B cell (primary cell): ENCODE data around the gene NHSL2. TPM values are rescaled to one million over a fixed set of nuclear protein-coding genes. Genes with fewer than 3 reads are reported as not detected.

Experiments used
- ATAC-seq: fragments of 200-7000 bp; cut with Tn5 transposase; one replicate; pipeline ENCODE4 v1.10.0; 2021; ENCODE audit warnings: low read depth, mild to moderate bottlenecking, moderate number of reproducible peaks, moderate library complexity
- CTCF ChIA-PET: fragments of 350-600 bp; sonication (Branson Sonifier 250); formaldehyde crosslinking; loops from one replicate; lab custom pipeline; 2021; ENCODE audit warnings: antibody characterized with exemption, inconsistent platforms; lab: Charles Lee
- POLR2A ChIA-PET: fragments of 350-600 bp; sonication (Branson Sonifier 250); formaldehyde crosslinking; loops from one replicate; lab custom pipeline; 2021; ENCODE audit warnings: antibody characterized with exemption; lab: Charles Lee
- DNase-seq: peaks from one replicate; pipeline ENCODE4 v3.0.0; 2013
- H2AFZ ChIP-seq: 2 replicates; pipeline ENCODE4 v1.6.1; 2012; ENCODE audit warnings: mild to moderate bottlenecking, low read depth, low read length; ENCODE audit not compliant: insufficient read depth, poor library complexity, severe bottlenecking
- H3K27ac ChIP-seq, 2 donors: 1 replicate in 1 of 2; 2 replicates in 1 of 2; pipeline ENCODE4 v1.5.1; 2012 to 2013; ENCODE audit warnings: low read length in 2 of 2, mild to moderate bottlenecking in 2 of 2, moderate library complexity in 1 of 2
- H3K27me3 ChIP-seq, 4 experiments: fragments of 200-600 bp in 1 of 4; sonication (generic) in 1 of 4; replicated peaks in 1 of 4; 1 replicate in 2 of 4; 2 replicates in 2 of 4; pipeline versions ENCODE4 v1.6.1 to v1.7.0; 2013 to 2016; ENCODE audit warnings: low read length in 3 of 4, mild to moderate bottlenecking in 2 of 4, mixed read lengths in 1 of 4, moderate library complexity in 1 of 4; ENCODE audit not compliant: insufficient read depth in 4 of 4, control insufficient read depth in 3 of 4; ENCODE audit errors: control extremely low read depth in 1 of 4
- H3K36me3 ChIP-seq, 2 experiments: replicated peaks in 1 of 2; 1 replicate in 1 of 2; 2 replicates in 1 of 2; pipeline versions ENCODE4 v1.6.1 to v1.7.1; 2013; ENCODE audit warnings: low read length in 1 of 2; ENCODE audit not compliant: insufficient read depth in 2 of 2, control insufficient read depth in 1 of 2; ENCODE audit errors: control extremely low read depth in 1 of 2, extremely low read depth in 1 of 2
- H3K4me1 ChIP-seq, 2 donors: fragments of 200-600 bp in 1 of 2; sonication (generic) in 1 of 2; 1 replicate in 1 of 2; 2 replicates in 1 of 2; pipeline versions ENCODE4 v1.5.1 to v1.6.1; 2013 to 2017; ENCODE audit warnings: low read length in 2 of 2; ENCODE audit not compliant: control insufficient read depth in 2 of 2, insufficient read depth in 2 of 2
- H3K4me2 ChIP-seq: replicated peaks from 2 replicates; pipeline ENCODE3; 2012; ENCODE audit warnings: mild to moderate bottlenecking, low read depth, low read length; ENCODE audit not compliant: poor library complexity, severe bottlenecking
- H3K4me3 ChIP-seq, 5 experiments: fragments of 200-600 bp in 1 of 5; sonication (generic) in 1 of 5; 1 replicate in 3 of 5; 2 replicates in 2 of 5; pipeline versions ENCODE4 v1.5.1 to v1.7.0; 2011 to 2016; ENCODE audit warnings: low read length in 4 of 5, mild to moderate bottlenecking in 4 of 5, low read depth in 2 of 5, control low read depth in 1 of 5, moderate library complexity in 1 of 5; ENCODE audit not compliant: insufficient read depth in 1 of 5; ENCODE audit errors: control extremely low read depth in 1 of 5, extremely low read depth in 1 of 5
- H3K79me2 ChIP-seq: fragments of 200-600 bp; sonication (generic); one replicate; pipeline ENCODE4 v1.6.0; 2016; ENCODE audit warnings: low read length; ENCODE audit not compliant: control insufficient read depth, insufficient read depth
- H3K9ac ChIP-seq: fragments of 200-600 bp; sonication (generic); 2 replicates; pipeline ENCODE4 v1.6.1; 2017; ENCODE audit warnings: mild to moderate bottlenecking, low read length, moderate library complexity
- H3K9me3 ChIP-seq, 3 donors: one replicate each; pipeline versions ENCODE4 v1.6.1 to v1.7.1; 2013; ENCODE audit warnings: low read length in 2 of 3; ENCODE audit not compliant: control insufficient read depth in 2 of 3, insufficient read depth in 1 of 3; ENCODE audit errors: control extremely low read depth in 1 of 3
- H4K20me1 ChIP-seq: 2 replicates; pipeline ENCODE4 v1.6.0; 2012; ENCODE audit warnings: mild to moderate bottlenecking, low read length; ENCODE audit not compliant: insufficient read depth, control insufficient read depth, poor library complexity, severe bottlenecking
- H3K27ac Mint-ChIP-seq: one replicate; pipeline ENCODE4 v1.8.0; 2021; ENCODE audit warnings: mixed read lengths
- H3K27me3 Mint-ChIP-seq: one replicate; pipeline ENCODE4 v1.8.0; 2021; ENCODE audit warnings: mixed read lengths
- H3K4me1 Mint-ChIP-seq: one replicate; pipeline ENCODE4 v1.8.0; 2021; ENCODE audit warnings: mixed read lengths
- H3K4me3 Mint-ChIP-seq: one replicate; pipeline ENCODE4 v1.8.0; 2021; ENCODE audit warnings: mixed read lengths
- H3K9me3 Mint-ChIP-seq: one replicate; pipeline ENCODE4 v1.8.0; 2022; ENCODE audit warnings: mixed read lengths; ENCODE audit not compliant: insufficient read depth
- EZH2 ChIP-seq: IDR thresholded peaks from 2 replicates; pipeline ENCODE4 v1.6.1; 2012; ENCODE audit warnings: borderline replicate concordance, low read depth, mild to moderate bottlenecking, moderate library complexity, low read length; ENCODE audit not compliant: insufficient read depth, poor library complexity, severe bottlenecking
- WGBS: methylation state at CpG from one replicate; pipeline ENCODE4 v1.1.5; 2013; ENCODE audit warnings: missing lambda C conversion rate; ENCODE audit not compliant: insufficient coverage; 5-methylcytosine and 5-hydroxymethylcytosine counted together
- intact Hi-C: fragments of 100-400 bp; cut with micrococcal nuclease; formaldehyde crosslinking; loops from one replicate; pipeline ENCODE4 v1.10.0; 2022
- polyA plus RNA-seq: library from polyadenylated mRNA; depleted of rRNA; stranded (reverse); fragments of >200 nt; gene quantifications from 2 replicates; pipeline ENCODE4 v1.2.3, GENCODE V29; 2012
- total RNA-seq, 2 donors: library from RNA; stranded (reverse); fragments of 120-200 nt in 1 of 2; gene quantifications; 1 replicate in 1 of 2; 2 replicates in 1 of 2; pipeline versions ENCODE4 v1.2.3 to v1.2.4, GENCODE V29; 2013 to 2022
- TF ChIP-seq, protein P1 (sequence below): fragments of 200-600 bp; IDR thresholded peaks from one replicate; pipeline ENCODE4 v1.8.0; 2022; ENCODE audit warnings: antibody characterized with exemption, mild to moderate bottlenecking

NHSL2 gene
- total and polyA plus RNA-seq, 2 donors (not counting 1 experiment from before 2014, with no cell fraction given): 0.16 to 1.7 TPM

DNA sequence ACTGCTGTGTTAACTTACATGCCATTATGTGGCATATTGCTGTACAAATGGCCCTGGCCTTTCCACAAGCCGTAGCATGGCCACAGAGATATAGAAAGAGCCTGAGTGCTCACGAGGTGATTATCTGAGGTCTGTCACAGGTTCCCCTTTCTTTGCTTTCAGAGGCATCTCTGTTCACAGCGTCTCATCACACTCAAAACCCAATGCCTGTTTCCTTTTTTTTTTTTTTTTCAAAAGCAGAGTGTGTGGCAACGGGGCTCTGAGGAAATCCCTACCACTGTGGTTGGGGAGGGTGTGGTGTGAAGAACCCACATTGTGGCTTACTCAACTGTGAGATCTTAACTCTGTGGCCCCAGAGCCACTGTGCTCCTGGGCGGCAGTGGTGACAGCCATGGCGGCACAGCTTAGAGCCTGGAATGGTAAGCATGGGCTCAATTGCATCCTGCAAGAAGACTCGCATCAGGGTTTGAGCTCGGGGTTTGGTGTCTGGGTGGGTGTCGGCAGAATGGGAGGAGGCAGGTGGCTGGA lies 190.2 kb downstream of the NHSL2 start:
- Mint-ChIP-seq H3K4me1 (peaks cover 52% of the 10 kb centered on the region), H3K4me3 (peak overlapping the region; percentile 80), H3K27ac (peak overlapping the region; percentile 87), H3K27me3 (no peaks in the 10 kb centered on the region), H3K9me3 (no peaks in the 10 kb centered on the region)
- Histone ChIP-seq H3K4me2 (peak overlapping the region; percentile 62), H3K4me1 (peaks cover 33 to 50% of the 10 kb centered on the region in 2 donors), H3K27ac (peak overlapping the region; percentile 56 to 60), H3K79me2 (no peaks in the 10 kb centered on the region), H3K4me3 (peak overlapping the region in 2 of 5 experiments; percentile 7 to 36), H3K9me3 (no peaks in the 10 kb centered on the region), H2AFZ (no peak overlapping the region), H3K36me3 (no peaks in the 10 kb centered on the region), H4K20me1 (no peaks in the 10 kb centered on the region), H3K27me3 (peaks cover 0 to 18% (median 2%) of the 10 kb centered on the region in 4 experiments), H3K9ac (peak overlapping the region; percentile 32)
- TF ChIP-seq, protein P1, sequence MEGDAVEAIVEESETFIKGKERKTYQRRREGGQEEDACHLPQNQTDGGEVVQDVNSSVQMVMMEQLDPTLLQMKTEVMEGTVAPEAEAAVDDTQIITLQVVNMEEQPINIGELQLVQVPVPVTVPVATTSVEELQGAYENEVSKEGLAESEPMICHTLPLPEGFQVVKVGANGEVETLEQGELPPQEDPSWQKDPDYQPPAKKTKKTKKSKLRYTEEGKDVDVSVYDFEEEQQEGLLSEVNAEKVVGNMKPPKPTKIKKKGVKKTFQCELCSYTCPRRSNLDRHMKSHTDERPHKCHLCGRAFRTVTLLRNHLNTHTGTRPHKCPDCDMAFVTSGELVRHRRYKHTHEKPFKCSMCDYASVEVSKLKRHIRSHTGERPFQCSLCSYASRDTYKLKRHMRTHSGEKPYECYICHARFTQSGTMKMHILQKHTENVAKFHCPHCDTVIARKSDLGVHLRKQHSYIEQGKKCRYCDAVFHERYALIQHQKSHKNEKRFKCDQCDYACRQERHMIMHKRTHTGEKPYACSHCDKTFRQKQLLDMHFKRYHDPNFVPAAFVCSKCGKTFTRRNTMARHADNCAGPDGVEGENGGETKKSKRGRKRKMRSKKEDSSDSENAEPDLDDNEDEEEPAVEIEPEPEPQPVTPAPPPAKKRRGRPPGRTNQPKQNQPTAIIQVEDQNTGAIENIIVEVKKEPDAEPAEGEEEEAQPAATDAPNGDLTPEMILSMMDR: no peak
- TF ChIP-seq EZH2: no peak
- POLR2A ChIA-PET: interaction anchor here (0.8 kb wide), 1 partner anchor 80 kb away, joined by 8 read pairs; no protein-coding TSS in a partner anchor
- peak; percentile 78 for ATAC-seq
- CTCF ChIA-PET: interaction anchor here (1.7 kb wide), 2 partner anchors 21 to 26 kb away, joined by 4 to 8 read pairs; no protein-coding TSS in a partner anchor
- peak; percentile 88 for DNase-seq
- 2% methylated on average over 3 of the region's 9 CpGs for WGBS
- intact Hi-C loops: loop anchor here (2.0 kb wide), 1 partner anchor 26 kb away; no protein-coding TSS in a partner anchor

DNA sequence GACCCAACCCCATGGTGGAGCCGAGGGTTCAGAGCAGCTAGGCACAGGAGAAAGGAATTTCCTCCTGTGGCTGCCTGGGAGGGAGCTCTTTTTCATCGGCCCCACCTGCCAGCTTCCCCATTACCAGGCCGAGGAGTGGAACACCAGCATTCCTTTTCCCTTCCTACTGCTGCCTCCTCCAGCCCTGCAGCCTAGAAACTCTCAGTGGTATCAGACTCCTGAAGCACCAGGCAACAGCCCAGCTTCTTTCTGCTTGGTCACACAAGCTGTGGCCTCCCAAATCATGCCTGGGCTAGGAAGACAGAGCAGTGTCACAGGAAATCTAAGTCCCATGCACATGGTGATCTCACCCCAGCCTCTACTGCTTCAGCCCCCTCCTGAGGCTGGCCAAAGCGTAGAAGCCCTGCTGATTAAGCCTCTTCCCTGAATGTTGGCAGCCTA lies 191.0 kb downstream of the NHSL2 start:
- Histone ChIP-seq H3K27me3 (peaks cover 0 to 18% (median 2%) of the 10 kb centered on the region in 4 experiments), H4K20me1 (no peaks in the 10 kb centered on the region), H3K4me2 (peak overlapping the region; percentile 62), H2AFZ (no peak overlapping the region), H3K4me3 (peak overlapping the region in 1 of 5 experiments; percentile 16), H3K79me2 (no peaks in the 10 kb centered on the region), H3K9me3 (no peaks in the 10 kb centered on the region), H3K27ac (peak overlapping the region in 1 of 2 donors; percentile 59), H3K36me3 (no peaks in the 10 kb centered on the region), H3K9ac (peak overlapping the region; percentile 32), H3K4me1 (peaks cover 33 to 50% of the 10 kb centered on the region in 2 donors)
- no peaks in the 10 kb centered on the region for H3K27me3 Mint-ChIP-seq
- H3K4me3 Mint-ChIP-seq: peak overlapping the region; percentile 80
- intact Hi-C loops: loop anchor here (2.0 kb wide), 1 partner anchor 25 kb away; no protein-coding TSS in a partner anchor
- ChIA-PET POLR2A (no interaction called here), CTCF (interaction anchor here (1.0 to 1.7 kb wide), 3 partner anchors 25 to 102 kb away, joined by 3 to 8 read pairs (median 3); no protein-coding TSS in a partner anchor)
- H3K4me1 Mint-ChIP-seq: peaks cover 53% of the 10 kb centered on the region
- no peak for DNase-seq
- TF ChIP-seq, protein P1: no peak
- TF ChIP-seq EZH2: no peak
- ATAC-seq: no peak
- no peak overlapping the region for H3K27ac Mint-ChIP-seq
- no peaks in the 10 kb centered on the region for H3K9me3 Mint-ChIP-seq
- WGBS: 19% methylated on average over 2 of the region's 4 CpGs
